Retina (tissue), 1 donor: Measurements from ENCODE around the gene RALGAPB.
"Not testable (repeated sequence)": the region's sequence is repeated elsewhere in the genome, so short reads cannot be mapped to it uniquely, and the experiment has no call there.

Source experiments
- DNase-seq: peaks from one replicate; pipeline ENCODE4 v3.0.0-alpha.2; 2016

RALGAPB gene

GRCh38 chr20:38447251-38447661 lies 25.4 kb upstream of the RALGAPB start:
- no peak for DNase-seq

- no peak for DNase-seq
Measured at GRCh38 chr20:38447931-38448675, 24.5 kb upstream of the RALGAPB start.

DNA sequence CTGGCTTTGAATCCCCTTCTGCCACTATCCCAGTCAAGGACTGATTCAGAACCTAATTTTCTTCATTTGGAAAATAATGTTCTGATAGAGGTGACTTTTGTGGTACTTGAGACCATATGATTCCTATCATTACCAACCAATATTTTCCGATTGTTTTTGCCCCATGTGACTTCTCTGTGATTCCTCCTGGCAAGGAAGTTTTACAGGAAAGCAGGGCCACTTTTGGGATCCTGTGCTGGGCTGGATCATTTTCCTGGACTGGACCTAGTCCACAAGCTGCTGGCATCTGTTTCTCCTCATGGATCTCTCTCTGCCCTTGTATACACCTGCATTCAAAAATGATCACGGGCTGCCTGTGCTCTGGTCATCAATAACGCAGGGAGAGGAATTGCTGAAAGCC lies 23.6 kb upstream of the RALGAPB start:
- no peak for DNase-seq

DNA sequence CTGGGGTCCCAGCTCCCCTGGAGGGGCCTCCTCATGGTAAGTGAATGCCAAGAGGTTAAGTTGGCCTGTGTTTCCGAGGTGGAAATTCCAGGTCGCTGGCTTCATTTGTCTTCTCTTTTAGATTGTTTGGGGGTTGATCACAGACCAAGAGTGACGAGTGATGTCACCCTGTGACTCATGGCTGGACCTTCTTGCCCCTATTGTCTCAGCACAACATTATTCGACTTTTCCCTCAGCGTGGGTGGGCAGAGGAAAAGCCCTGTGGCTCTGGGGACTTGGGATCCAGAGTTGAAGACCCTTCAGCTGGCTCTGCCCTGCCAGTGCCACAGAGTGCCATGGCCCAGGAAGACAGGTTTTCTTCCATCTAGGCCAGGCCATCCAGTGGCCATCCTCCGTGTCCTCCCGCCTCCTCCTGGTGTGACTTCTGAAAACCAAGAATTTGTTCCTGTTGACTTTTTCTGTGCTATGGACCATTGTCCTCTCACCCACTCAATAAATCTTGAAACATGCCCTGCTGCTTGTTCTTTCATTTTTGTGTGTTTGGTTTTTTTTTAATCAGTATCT lies 22.1 kb upstream of the RALGAPB start:
- no peak for DNase-seq

DNA sequence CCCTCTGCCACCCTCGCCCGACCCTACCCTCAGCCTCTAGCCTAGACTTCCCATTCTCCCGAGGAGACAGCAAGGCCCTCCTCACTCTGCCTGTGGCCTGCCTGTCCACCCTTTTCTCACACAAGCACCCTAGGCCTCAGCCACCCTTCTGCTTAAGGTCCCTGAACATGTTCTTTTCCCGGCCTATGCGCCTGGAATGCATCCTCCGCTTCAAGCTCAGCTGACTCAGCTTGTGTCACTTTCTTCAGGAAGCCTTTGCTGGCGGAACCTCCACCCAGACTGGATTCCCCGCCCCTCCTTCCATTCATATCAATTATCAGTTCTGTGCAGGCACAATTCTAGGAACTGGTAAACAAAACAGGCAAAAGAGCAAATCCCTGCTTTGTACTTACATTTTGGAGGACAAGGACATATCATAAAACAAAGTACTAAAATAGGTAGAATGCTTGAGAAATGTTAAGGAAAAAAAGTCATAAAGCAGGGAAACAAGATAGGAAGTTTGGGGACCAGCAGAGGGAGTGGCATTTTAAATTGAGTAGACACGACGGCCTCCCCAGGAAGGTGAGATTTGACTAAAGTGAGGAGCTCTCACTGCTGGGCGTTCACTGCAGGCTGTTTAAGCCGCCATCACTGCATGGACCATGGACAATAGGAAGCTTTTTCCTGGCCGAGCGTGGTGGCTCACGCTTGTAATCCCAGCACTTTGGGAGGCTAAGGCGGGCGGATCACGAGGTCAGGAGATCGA lies 19.6 kb upstream of the RALGAPB start:
- DNase-seq: no peak

- DNase-seq: no peak
Measured at GRCh38 chr20:38453941-38454340, 18.7 kb upstream of the RALGAPB start.

DNA sequence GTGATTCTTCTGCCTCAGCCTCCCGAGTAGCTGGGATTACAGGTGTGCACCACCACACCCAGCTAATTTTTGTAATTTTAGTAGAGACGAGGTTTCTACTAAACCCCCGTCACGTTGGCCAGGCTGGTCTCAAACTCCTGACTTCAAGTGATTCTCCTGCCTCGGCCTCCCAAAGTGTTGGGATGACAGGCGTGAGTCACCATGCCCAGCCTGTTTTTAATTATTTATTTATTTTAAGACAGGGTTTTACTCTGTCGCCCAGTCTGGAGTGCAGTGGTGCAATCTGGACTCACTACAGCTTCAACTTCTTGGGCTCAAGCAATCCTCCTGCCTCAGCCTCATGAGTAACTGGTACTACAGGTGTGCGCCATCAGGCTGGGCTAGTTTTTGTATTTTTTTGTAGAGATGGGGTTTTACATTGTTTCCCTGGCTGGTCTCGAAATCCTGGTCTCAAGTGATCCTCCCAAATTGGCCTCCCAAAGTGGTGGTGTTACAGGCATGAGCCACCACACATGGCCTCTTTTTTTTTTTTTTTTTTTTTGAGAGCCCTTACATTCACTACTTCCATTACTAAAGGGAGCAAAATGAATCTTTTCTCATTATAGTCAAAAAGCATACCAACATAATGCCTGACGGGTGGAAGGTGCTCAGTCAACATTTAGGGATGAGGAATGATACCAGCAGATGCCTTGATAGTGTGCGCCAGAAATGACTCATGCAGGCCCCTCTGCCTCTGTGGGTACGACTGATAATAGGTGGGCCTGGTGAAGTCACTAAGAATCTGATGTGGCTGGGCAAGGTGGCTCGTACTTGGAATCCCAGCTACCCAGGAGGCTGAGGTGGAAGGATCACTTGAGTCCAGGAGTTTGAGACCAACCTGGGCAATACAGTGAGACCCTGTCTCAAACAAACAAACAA lies 17.8 kb upstream of the RALGAPB start:
- no peak for DNase-seq

DNA sequence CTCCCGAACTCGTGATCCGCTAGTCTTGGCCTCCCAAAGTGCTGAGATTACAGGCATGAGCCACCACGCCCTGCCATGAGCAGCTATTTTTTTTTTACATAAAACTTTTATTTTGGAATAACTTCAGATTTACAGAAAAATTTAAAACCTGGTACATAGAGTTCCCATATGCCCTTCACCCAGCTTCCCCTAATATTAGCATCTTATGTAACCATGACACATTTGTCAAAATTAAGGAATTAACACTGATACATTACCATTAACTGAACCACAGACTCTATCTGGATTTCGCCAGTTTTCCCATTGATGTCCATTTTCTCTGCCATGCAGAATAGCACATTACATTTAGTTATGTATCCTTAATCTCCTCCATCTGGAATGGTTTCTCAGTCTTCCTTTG lies 14.3 kb upstream of the RALGAPB start:
- no peak for DNase-seq

GRCh38 chr20:38460040-38460623 lies 12.5 kb upstream of the RALGAPB start:
- DNase-seq: no peak

GRCh38 chr20:38460631-38461030 lies 12.0 kb upstream of the RALGAPB start:
- not testable (repeated sequence) for DNase-seq

DNA sequence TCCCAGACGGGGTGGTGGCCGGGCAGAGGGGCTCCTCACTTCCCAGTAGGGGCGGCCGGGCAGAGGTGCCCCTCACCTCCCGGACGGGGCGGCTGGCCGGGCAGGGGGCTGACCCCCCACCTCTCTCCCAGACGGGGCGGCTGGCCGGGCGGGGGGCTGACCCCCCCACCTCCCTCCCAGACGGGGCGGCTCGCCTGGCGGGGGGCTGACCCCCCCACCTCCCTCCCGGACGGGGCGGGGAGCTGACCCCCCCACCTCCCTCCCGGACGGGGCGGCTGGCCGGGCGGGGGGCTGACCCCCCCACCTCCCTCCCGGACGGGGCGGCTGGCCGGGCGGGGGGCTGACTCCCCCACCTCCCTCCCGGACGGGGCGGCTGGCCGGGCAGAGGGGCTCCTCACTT lies 11.5 kb upstream of the RALGAPB start:
- DNase-seq: not testable (repeated sequence)

GRCh38 chr20:38461569-38461968 lies 11.1 kb upstream of the RALGAPB start:
- not testable (repeated sequence) for DNase-seq

GRCh38 chr20:38466171-38466570 lies 6.5 kb upstream of the RALGAPB start:
- DNase-seq: no peak

DNA sequence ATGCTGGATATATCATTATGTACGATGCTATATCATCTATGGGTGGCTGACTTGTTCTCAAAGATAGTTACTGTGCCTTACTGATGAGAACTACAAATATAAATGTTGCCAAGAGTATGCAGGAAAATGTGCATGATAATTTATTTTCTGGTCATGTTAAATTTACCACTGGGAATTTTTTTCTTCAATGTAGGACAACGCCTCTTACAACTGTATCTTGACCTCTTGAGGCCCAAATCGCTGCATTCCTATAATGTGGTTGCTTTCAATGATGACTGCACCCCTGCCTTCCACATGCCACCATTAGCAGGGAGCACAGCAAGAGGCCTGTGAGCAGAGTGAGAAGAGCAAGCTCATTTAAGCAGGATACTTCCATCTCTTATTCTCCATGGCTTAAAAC lies 5.7 kb upstream of the RALGAPB start:
- no peak for DNase-seq

DNA sequence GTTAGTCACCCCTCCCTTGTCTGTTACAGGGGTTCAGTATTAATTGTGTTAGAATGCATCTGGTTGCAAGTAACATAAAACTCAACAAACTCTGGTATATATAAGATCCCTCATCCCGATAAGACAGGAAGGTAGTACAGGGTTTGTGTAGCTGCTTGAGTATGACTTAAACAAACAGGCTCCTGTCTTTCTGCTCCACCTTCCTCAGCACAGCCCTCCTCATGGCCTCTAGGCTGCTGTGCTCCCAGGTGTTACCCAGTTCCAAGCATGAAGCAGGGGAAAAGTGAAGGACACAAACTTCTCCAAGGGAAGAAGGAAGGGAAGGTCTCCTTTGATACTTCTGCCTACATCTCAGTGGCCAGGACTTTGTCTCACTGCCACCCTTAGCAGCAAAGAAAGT lies 1.4 kb upstream of the RALGAPB start:
- no peak for DNase-seq

DNA sequence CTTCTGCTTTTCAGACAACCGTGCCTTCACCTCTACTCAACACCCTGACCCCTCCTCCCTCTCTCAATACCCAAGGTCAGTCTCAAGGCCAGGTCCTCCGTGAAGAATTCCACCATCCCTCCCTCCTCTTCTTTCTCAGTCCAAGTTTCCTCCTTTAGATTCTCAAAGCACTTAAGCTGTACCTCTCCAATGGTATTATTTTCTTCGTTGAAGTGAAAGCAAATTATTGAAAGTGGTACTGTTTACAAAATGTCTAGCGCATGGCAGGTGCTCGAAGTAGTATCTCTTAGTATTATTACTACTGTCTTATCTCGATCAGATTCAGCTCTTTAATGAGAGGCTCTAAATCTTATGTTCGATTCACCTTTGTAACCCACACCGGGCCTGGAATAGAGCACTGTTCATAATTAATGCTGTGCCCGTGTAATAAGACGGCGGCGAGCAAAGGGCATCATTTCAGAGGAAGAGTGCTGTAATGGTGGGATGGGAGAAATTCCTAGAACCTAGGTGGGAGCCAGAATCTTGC lies 593 bp upstream of the RALGAPB start:
- no peak for DNase-seq

GRCh38 chr20:38473367-38473795 lies 738 bp downstream of the RALGAPB start:
- DNase-seq: no peak

DNA sequence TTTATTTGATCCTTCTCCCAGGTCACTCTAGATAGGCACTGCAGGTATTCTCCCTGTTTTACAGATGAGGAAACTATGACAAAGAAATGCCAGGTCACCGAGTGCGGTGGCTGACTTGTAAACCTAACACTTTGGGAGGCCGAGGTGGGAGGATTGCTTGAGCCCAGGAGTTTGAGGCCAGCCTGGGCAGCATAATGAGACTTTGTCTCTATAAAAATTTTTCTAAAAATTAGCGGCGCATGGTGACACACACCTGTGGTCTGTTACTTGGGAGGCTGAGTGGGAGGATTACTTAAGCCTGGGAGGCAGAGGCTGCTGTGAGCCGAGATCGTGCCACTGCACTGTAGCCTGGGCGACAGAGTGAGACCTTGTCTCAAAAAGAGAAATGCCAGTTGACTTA lies 5.1 kb downstream of the RALGAPB start:
- no peak for DNase-seq

DNA sequence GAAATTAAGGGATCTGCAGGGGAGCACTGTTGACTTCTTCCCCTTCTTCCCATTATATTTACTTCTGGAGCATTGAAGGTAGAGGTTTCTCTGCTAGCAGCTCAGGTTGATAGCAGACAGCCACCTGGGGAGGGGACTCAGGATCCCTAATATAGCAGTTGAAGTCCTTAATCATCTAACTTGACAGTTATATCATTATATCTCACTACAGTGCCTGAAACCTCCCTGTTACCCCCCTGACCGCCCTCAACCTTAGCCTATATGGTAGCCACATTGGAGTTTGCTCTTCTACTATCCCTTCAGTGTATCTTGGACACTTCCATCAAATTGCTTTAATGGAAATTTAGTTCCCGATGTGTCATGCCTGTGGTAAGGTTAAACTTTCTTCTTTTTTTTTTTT lies 7.0 kb downstream of the RALGAPB start:
- no peak for DNase-seq

GRCh38 chr20:38485041-38485440 lies 12.4 kb downstream of the RALGAPB start:
- no peak for DNase-seq

DNA sequence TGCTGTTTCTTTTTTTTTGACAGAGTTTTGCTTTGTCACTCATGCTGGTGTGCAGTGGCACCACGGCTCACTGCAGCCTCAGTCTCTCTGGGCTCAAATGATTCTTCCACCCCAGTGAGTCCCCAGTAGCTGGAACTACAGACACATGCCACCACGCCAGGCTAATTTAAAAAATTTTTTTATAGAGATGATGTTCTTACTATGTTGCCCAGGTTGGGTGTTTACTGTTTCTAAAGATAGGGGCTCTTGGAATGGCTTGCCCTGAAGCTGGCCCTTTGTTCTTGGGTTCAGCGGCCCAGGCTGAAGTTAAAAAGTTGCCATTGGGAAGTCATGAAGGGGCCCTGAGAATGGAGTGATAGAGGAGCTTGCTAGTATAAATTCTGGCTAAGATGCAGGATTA lies 16.5 kb downstream of the RALGAPB start:
- no peak for DNase-seq

GRCh38 chr20:38497246-38497935 lies 24.7 kb downstream of the RALGAPB start:
- no peak for DNase-seq
